ENCODE data around the gene SLC16A4. TPM values are rescaled to one million over a fixed set of nuclear protein-coding genes. Genes with fewer than 3 reads are reported as not detected.
"Not testable (repeated sequence)": the region's sequence is repeated elsewhere in the genome, so short reads cannot be mapped to it uniquely, and the experiment has no call there.

The SLC16A4 gene
- total RNA-seq, result 52.3 TPM

DNA sequence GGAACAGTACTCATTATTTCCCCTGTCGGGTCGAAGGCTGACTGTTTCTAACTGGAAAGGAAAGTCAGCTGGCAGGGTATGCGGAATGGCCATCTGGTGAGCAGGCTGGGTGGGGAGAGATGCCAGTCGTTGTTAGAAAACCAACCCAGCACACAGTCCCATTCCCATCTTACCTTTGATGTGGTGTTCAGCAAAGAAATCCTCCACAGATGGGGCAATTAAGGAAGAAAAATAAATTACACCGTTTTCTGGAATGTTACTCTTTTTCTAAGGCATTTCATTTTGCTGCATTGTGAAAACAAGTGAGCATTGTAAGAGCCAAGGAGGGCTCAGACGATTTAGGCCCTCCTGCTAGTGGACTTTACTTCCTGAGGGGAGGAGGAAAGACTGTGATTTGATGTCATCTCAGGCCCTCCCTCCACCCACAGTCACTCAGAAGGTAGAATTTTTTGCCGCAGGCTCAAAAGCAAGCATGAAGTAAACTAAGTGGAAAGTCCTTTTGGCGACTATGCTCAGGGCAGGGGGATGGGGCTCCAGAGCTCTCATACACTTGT, at the start of gene SLC16A4:
Gene SLC16A4, minus strand, starts transcription at position 335 of the 554 bp plus-strand sequence. CDS start 1,703 bp downstream, outside the sequence.
- DNase-seq (ENCODE audit: low spot score), result peak; percentile 41

DNA sequence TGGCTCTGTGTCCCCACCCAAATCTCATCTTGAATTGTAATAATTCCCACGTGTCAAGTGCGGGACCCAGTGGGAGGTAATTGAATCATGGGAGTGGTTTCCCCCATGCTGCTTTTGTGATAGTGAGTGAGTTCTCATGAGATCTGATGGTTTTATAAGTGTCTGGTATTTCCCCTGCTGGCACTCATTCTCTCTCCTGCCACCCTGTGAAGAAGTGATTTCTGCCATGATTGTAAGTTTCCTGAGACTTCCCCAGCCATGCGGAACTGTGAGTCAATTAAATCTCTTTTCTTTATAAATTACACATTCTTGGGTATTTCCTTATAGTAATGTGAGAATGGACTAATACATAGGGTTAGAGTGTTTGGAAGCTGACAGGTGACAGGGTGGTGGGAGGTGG, 49.0 kb upstream of the SLC16A4 start:
- not testable (repeated sequence) for DNase-seq (ENCODE audit: low spot score)

DNA sequence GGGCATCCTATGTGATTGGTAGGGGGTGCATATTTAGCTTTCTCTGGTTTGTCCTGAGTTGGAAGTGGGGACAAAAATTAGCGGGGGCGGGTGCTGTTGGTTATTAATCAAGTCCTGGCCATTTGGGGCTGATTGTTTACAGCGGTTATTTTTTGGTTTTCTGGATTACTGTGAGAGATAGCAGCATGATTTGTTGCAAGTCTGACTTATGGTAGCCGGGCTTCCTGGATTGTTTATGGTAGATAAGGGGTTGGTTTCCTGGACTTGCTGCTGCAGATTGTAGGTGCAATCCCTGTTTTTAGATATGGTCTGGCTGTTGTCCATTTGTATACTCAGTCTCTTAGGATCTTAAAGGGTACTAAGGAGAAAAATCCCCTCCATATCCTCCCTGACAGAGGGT, 48.1 kb upstream of the SLC16A4 start:
- DNase-seq (ENCODE audit: low spot score), result no peak

DNA sequence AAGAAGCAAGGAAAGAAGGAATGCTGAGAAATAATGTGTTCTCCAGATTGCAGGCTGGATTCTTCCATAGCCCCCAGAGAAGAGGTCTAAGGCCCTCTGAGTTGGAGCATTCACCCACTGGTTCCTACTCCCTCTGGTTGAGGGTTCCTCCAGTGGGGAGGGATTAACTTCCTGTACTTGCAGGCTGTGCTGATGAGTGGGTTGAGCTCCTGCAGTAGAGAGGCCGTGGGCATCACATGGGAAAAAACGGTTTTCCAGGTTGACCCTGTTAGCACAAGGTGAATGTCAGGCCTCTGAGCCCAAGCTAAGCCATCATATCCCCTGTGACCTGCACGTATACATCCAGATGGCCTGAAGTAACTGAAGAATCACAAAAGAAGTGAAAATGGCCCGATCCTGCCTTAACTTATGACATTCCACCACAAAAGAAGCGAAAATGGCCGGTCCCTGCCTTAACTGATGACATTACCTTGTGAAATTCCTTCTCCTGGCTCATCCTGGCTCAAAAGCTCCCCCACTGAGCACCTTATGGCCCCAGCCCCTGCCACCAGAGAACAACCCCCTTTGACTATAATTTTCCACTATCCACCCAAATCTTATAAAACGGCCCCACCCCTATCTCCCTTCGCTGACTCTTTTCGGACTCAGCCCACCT, 46.9 kb upstream of the SLC16A4 start:
- DNase-seq (ENCODE audit: low spot score), result not testable (repeated sequence)

DNA sequence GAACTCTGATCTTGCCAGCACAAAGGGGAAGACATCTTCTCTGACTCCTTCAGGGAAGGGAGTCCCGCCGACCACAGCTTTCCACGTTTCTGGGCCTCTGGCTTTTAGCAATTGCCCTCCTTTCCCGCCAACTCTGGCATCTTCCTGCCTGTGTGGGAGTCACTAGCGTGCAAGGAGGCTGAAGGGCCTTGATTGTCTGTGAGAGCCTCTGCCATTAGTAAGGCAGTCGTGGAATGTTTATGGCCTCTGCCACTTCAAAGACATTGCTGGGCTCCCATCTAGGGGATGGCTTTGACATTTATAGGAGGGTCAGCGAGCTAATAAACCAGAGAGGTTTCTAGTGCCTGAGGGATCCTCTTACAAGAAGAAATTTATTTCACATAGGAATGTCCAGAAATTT, 45.8 kb upstream of the SLC16A4 start:
- DNase-seq (ENCODE audit: low spot score), result no peak

DNA sequence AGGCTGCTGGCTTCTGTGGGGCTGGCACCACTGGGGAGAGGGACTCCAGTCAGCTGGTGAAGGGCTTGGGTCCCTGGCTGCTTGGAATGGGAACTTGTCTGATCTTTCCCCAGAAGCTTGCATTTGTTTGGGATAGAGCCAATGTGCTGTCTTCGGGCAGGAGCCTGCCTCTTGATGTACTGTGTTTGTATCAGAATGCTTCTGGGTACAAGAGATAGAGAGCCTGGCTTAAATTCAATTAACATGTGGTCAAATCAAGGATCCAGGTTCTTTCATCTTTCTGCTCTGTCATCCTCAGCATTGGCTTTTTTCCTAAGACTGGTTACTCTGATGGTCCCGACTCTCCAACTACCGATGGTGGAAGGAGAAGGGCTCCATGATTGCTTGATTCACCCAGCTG, 44.1 kb upstream of the SLC16A4 start:
- DNase-seq (ENCODE audit: low spot score), result no peak

DNA sequence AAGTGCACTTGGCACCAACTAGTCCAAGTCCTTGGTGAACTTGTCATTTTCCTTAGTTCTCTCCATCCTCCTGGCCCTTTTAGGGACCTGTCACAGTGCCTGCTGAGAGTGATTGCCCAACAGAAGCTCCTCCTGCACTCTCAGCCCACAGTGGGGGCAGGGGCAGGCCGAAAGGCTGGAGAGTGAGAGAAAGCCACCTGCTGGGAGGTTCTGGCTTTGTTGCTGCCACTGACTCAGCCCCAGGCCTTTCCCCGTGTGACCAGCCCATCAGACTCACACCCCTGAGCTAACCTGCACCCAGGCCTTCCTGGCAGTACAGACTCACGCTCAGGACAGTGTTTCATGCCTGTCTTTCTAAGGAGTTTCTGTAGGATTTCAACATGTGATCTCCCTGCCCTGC, 43.0 kb upstream of the SLC16A4 start:
- DNase-seq (ENCODE audit: low spot score), result no peak

DNA sequence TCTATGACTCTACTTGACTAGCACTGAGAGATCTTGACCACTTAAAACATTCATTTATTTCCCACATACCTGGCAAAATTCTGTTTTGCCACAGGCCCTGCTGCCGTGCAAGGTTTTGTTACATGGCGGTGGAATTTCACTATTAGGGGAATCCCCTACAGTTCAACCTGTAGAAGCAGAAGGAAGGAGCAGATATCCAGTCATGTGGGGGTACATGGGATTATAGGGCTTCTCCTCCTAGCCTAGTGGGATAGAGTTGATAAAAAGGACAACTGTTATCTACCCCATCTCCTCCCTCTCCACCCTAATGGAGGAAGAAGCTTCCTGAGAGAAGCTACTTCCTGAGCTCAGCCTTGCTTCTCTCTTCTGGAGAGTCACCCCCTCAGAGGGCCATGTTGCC, 42.4 kb upstream of the SLC16A4 start:
- DNase-seq (ENCODE audit: low spot score), result no peak

DNA sequence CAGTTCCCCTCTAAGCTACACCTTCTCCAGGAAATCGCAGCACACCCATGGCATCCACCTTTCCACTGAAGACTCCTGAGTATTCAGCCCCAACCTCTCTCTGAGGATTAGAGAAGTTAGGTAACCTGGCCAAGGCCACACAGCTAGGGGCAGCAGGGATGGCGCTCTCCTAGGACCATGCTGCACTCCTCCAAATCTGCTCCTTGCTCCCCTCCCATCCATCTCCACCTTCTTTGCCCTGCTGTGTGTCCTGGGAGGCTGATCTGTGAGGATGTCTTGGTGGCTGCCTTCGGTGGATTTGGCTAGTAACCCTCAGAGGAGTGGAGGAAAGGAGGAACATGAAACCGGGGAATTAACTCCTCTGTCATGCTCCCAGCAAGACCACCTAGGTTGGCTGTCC, 40.1 kb upstream of the SLC16A4 start:
- no peak for DNase-seq (ENCODE audit: low spot score)

DNA sequence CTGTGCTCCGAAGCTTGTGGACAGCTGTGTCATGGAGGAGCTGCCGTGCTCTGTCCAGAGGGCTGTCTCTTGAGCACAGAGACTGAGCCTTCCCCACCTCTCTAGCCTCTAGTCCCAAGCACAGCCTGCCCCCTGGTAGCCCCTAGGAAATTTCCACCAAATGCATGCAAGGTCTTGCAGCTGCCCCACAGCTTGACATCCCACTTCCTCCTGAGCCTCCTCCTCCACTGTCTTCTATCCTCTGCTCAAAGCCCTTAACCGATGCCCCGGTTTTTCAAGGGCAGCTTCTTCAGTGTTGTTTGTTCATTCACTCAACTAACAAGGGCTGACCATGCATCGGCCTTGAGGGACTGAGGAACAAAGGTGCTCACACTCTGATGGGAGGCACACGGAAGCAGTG, 39.5 kb upstream of the SLC16A4 start:
- no peak for DNase-seq (ENCODE audit: low spot score)

DNA sequence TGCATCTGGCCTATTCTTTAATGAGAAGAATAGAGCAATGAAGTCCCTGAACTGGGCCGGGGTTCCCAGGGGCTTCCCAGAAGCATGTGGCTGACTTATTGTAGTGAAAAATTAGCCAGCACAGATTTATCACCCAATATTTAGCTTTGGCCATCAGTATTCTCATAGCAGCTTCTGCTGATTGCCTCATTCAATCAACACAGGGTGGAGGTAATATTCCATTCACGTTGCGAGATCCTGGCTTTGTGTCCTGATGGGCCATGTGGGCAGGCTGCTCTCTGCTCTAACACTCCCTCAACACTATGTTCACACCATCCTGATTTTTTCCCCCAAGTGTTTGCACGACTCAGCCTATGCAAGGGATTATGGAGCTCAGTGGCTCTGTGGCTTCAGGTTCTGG, 38.1 kb upstream of the SLC16A4 start:
- no peak for DNase-seq (ENCODE audit: low spot score)

DNA sequence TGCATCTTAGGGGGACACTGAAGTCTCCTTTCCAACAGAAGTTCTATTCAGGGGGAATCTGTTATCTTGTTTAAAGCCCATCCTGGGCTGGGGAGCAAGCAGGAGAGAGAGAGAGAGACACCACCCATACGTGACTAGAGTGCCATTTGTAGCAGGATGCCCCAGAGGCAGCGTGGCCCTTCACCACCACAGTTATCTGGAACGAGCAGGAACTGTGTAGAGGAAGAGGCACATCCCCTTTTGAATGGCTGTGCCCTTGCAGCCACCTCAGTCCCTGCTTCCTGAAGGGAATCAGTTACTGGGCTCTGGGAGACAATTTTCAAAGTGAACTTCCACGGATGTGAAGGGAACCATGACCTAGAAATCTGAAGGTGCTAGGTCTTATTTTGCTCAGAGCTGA, 36.0 kb upstream of the SLC16A4 start:
- DNase-seq (ENCODE audit: low spot score), result no peak

DNA sequence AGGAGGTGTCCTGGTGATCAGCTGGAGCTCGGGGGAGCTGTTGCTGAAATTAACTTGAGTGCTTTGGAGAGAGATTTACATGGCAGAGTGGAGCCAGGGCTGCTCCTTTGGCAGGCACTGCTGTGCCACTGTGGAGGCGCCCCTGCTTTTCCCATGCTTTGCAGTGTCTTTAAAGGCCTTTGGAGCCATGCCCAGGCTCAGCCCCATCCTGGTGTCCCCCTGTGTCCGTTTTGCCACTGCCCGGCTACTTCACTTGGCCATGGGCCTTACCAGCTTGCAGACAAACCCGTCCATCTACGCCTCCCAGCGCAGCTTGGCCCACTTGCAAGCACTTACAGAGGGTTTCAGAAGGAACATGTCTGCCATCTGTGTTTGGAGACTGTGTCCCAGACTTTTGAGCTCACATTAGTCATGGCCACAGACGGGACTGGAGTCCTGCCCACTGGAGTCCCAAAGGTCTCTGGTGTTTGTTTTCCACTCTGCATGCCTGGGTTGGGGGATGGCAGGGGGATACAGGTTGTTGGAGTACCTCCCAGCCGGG, 34.9 kb upstream of the SLC16A4 start:
- no peak for DNase-seq (ENCODE audit: low spot score)

DNA sequence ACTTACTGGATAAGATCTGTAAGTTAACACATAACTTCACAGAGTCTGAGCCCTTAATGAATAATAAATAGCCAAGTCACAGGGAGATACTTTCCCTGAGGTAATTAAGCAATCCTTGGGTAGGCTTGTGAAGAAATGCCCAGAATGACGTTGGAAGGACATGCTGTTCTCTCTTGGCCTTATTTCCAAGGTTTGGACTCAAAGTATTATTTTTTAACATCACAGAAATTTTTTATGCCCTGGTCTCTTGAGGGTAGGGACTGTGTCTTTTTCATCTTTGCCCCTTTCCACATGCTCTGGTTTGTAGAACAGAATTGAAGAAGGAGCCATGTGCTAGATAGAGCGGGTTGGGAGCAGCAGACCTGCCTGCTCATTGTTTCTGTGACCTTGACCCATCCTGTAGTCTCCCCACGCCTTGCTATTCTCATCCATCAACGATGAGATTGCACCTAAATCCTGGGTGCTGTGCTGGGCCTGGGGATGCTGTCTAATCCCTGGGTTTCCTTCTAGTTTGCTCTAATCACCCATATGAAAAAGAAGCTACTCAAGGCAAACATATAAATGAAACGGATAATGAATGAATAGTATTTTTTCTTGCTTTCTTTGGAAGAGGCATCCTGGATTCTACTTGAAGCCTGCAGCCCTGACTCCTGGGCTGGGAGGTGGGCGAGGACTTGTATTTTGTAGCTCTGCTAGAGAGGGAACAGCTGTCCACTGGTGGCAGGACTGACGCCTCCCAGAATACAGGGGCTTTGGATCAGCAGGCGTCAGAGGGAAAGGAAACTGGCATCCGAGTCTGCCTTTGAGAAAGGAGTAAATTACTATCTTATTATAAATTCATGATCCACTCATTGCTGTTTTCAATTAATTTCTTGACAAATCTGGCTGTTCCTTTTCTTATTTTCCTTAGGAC, 34.1 kb upstream of the SLC16A4 start:
- DNase-seq (ENCODE audit: low spot score), result no peak

DNA sequence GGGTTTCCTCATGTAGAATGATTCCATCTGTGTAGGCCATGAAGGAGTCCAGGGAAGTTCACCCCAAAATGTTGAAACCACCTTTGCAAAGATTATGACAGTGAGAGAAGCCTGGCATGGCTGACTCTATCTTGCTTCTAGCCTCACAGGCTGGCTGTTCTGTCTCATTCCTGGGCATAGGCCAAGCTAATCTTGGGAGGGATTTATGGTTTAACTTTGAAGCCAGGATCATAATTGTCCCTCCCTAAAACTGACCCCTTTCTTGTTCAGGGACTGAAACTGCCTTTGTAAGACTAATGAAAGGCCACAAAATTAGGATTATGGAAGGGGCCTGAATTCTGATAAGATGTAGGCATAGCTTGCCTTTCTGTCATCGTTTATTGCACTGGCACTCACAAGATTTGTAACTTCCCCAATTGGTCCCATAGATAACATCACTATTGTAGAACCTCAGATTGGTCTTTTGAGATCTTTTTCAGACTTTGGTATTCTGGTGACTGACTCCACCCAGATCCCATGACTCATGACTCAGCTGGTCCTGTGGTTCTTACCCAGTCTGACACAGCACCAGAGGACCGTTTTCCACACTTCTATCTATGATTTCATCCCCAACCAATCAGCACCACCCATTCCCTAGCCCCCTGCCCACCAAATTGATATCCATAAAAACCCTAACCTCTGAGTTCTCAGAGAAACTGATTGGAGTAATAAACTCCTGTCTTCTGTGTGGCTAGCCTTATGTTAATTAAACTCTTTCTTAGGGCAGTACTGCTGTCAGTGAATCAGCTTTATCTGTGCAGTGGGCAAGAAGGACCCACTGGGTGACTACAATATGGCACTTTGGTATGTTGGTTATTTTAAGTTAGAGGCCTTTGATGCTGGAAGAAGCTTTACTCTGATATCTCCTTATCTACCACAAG, 30.3 kb upstream of the SLC16A4 start:
- no peak for DNase-seq (ENCODE audit: low spot score)

DNA sequence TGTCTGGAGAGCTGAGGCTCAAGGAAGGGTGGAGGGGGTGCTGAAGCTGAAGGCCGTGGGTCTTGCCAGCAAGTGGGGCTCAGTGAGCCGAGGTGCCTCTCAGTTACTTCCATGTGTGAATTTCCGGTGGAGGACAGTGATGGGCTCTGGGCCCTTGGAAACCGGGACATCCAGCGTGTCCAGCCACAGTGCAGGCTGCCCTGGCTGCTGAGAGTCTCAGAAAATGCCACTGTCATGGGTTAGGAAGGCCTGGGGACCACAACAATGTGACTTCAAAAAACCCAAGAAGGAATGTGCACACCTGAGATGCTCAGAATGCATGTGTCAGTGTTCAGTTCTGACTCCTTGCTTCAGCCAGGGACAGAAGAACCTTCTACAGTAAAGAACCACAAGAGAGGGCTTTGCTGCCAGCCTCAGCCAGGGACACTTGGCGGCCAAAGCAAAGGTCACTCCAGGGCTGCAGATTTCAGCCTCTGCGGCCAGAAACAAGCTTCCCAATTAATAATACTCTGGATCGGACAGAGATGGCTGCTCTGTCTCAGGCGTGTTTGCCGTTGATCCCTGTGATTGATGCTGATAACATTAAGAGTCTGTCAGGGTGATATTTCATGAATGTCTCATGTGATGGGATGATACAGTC, 29.3 kb upstream of the SLC16A4 start:
- DNase-seq (ENCODE audit: low spot score), result no peak

DNA sequence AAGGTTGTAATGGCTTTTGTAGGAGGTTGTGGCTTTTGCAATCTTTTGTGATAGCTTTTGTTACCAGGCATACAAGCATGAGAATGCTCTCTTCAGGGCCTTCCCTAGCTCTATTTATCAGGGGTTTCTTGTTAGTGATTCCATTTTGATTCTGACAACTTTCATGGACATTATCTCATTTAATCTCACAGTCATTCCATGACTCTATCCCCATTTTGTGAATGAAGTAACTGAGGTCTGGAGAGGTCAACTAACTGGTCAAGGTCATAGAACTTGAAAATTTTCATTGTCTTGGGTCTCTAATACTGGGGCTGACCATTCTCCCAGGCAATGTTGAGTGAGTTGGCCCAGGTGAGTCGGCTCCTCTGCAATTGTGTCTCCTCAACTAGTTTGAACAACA, 27.9 kb upstream of the SLC16A4 start:
- no peak for DNase-seq (ENCODE audit: low spot score)

DNA sequence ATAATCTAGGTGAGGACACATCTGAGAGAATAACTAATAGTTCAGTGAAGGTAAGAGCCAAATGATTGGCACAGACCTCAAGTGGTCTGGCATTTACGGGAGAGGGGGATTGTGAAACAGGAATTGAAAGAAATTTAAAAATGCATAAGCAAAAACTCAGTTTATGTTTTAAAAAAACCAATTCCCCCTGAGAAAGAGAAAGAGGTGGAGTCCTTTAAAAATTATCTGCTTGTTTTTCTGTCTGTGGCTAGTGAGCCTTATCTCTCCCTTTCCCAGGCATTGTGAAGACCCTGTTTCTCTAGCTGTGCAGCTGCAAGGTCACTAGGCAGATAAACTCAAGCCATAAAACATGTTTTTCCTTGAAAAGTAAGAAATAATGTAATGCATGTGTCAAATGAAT, 22.2 kb upstream of the SLC16A4 start:
- not testable (repeated sequence) for DNase-seq (ENCODE audit: low spot score)

DNA sequence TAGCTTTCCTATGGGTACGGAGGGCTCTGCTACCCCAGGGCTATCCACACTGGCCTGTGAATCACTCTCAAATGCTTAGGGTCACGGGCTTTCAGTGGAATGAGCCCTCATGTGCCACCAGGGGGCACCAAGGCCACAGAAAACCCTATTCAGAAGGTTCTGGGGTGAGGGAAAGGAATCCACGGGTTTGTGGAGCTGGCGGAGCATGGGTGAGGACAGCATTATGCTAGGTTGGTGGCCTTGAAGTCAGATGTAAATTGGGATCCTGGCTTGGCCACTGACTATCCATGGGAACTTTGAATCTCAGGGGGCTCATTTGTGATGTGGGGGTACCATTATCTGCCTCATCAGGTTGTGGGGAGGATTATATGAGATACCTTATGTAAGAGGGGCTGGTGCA, 21.8 kb upstream of the SLC16A4 start:
- DNase-seq (ENCODE audit: low spot score), result peak; percentile 60

DNA sequence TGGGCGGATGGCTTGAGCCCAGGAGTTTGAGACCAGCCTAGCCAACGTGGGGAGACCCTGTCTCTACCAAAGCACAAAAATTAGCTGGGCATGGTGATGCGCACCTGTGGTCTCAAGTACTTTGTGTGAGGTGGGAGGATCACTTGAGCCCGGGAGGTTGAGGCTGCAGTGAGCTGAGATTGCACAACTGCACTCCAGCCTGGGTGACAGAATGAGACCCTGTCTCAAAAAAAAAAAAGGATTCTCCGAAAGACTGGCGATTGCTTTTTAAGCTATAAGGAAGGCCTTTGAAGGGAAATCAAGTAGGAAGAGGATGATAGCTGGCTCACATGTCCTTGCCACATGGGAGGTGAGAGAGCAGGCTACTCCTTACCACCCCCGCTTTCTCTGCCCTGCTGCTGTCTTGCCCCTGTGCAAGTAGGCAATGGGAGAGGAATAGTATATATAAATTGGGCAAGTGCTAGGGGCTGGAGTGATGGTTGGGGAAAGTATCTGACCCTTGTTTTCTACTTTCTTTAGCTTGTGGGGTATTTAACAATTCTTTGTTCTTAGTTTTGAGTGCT, 20.4 kb upstream of the SLC16A4 start:
- no peak for DNase-seq (ENCODE audit: low spot score)

DNA sequence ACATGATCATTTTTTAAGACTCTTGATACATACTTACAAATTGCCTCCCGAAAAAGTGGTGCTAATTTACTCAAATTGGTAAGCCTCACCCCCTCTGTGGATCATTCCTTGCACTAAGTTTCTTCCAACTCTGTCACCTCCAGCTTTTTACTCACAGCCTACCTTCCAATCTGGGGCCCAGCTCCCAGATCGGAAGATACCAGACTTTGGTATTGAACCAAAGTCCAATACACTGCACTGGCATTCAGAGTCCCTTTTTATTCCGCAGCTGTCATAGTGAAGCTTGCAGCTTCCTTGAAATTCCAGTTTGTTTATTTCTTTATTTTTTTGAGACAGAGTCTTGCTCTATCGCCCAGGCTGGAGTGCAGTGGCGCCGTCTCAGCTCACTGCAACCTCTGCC, 18.5 kb upstream of the SLC16A4 start:
- DNase-seq (ENCODE audit: low spot score), result no peak

All from mucosa of gallbladder (tissue), 1 donor.